GM19452 (cell line): ENCODE results near the gene ADA.

Source experiments
- ATAC-seq: cut with Tn5 transposase; IDR thresholded peaks from one replicate; pipeline ENCODE4 v1.9.1; 2021; ENCODE audit not compliant: unreplicated experiment

The ADA gene

GRCh38 chr20:44646023-44646640, 5.4 kb downstream of the ADA start:
- no peak for ATAC-seq

DNA sequence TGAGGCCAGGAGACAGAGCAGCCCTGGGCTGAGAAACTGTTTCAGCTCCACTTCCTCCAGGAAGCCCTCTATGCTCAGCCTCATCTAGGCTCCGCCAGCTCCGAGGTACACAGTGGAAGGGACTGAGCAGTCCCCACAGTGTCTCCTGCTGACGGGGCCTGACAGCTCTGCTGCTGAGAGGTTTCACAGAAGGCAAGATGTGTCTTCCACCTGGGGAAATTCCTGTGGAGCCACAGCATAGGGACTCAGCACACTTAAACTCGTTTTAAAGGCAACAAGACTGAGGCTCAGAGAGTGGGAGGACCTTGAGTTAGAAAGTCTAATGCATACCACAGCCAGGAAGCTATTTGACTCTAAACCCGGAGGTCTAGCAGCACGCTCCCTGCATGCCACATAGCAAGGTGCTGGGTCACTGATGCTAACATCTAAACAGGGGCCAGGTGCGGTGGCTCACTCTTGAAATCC, 6.8 kb downstream of the ADA start:
- ATAC-seq, result no peak

DNA sequence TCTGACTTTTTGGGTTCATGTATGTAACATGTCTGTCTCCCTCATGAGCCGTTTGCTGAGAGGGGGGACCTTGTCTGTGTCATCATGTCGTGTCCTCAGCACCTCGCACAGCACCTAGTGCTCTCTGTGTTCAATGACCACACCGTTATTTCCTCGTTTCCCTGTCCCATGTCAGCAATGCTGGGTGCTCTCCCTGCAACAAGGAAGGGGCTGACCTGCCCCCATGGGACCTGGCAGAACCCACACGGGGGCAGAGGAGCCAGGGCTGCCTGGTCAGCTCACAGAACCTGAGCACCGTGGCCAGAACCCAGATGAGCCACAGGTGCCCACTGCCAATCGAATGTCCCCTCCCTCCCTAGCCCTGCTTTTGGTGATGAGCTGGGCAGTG, 7.3 kb downstream of the ADA start:
- no peak for ATAC-seq

GRCh38 chr20:44643596-44644229, 7.8 kb downstream of the ADA start:
- no peak for ATAC-seq

GRCh38 chr20:44643154-44643519, 8.4 kb downstream of the ADA start:
- ATAC-seq, result no peak

DNA sequence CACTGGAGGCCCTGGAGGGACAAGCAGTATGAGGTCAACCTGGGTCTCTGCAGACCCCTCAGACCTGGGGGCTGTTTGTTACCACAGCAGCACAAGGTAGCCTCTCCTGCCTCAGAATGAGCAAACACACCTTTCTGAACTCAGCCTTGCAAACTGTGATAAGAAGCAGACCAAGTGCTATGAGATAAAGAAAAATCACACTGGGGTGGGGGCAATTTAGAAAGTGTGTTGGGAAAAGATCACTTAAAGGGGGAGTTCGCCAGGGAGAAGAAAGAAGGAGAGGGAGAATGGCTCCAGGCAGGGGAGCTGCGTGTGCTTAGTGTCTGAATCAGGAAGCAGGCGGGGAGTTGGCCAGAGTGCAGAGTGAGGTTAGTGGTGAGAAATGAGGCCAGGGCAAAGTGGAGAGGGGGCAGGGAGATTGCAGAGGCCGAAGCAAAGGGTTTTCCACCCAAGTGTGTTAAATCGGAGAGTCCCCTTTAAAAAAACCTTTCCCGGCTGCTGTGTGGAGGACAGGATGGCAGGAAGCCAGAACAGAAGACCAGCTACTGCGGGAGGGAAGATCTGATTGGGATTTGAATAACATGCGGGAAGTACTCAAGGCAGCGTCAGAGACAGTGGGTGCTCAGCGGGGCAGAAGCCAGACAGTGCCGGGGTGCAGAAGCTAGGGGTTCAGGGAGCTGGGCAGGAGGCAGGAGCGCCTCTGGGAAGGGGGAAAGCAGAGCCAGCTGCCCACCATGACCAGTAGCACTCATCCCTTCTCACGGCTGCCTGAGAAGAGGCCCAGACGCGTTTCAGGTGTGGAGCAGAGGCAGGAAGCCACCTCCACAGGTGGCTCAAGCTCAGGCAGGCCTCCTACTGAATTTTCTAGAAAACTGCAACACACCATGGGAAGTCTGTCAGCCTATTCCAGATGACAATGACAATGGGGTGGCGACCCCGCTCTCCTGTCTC, 9.0 kb downstream of the ADA start:
- ATAC-seq, result peak; percentile 35

DNA sequence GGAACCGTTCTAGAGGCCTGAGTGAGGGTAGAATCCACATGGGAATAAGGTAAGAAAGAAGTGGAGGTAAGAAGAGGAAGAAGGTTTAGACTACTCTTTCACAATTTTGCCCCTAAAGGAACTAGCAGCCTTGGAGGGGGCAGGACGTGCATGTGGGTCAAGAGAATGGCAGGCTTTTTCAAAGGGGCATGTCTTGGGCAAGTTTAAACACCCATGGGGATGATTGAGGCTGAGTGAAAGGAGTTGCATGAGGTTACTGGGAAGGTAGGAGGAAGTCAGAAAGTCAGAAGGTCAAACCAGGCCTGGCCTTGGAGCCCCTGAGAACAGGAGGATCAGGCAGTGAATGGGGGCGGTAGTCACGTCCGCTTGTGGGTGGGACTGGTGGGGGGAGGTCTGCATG, 10.2 kb downstream of the ADA start:
- ATAC-seq, result no peak

DNA sequence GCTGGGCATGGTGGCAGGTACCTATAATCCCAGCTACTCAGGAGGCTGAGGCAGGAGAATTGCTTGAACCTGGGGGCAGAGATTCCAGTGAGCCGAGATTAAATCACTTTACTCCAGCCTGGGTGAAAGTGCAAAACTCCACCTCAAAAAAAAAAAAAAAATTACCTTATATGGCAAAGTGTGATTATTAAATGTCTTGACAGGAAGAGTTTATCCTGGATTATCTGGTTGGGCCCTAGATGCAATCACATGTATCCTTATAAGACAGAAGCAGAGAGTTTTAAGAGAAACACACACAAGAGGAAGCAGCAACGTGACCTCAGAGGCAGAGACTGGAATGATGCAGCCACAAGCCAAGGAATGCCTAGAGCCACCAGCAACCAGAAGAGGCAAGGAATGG, 11.0 kb downstream of the ADA start:
- no peak for ATAC-seq

DNA sequence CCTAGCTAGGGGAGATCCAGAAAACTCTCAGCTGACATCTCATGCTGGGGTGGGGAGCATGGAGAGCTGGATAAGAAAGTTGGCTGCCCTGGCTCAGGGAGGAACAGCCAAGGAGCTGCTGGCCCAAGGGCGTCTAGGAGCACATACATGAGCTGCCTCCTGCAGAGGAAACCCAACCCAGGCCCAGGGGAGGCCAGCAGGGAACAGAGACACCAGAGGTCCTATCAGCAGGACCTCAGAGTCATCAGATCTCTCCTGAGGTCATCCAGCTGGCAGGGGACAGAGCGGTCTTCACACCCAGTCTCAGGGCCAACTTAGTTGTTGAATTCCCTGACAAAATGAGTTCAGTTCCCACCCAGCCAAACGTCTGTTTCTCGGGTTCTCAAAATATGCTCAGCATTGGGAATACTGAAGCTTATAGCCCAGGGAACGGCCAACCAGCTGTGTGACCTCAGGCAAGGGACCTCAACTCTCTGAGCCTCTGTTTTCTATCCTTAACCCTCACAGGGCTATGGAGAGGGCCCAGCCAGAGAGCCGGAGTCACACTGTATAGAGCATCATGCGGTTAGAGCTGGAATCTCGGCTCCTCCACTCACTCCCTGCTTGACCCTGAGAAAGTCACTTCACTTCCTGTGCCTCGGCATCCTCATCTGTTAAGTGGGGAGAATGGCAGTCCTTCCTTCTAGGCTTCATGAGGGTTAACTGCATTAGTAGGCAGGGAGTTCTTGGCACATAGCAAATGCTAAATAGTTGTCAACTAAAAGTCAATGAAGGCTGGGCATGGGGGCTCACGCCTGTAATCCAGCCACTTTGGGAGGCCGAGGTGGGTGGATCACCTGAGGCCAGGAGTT, 13.8 kb downstream of the ADA start:
- no peak for ATAC-seq

DNA sequence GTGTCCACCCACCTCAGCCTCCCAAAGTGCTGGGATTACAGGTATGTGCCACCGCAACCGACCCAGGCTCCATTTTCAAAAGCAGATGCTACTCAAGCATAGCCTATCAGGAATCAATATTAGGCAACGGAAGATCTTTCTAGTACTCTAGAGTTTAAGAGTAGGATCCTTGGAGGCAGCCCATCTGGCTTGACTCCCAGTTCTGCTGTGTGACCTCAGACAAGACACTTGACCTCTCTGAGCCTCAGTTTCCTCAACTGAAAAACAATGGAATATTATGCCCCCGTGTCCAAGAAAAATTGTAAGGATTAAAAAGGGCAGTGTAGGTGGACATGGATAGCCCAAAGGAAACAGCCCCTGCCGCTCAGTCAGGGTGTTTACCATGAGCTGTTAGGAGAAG, 14.5 kb downstream of the ADA start:
- ATAC-seq, result no peak

DNA sequence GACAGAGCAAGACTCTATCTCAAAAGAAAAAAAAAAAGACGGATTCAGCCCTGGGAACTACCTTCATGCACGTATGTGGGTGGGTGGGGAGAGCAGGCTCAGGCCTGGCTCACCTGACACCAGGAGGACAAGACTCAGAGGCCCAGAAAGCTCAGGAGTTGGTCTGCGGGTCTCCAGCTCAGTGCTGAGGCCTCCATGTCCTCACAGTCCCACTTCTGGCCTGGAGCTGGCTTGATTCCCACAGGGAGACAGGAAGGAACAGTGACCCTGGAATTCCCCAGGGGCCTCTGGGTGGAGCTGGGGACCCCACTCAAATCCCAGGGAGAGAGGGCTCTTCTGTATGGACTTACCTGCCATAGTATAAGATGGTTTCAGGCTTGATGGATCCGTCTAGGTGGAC, 15.6 kb downstream of the ADA start:
- no peak for ATAC-seq

- no peak for ATAC-seq
Measured at GRCh38 chr20:44633872-44634600, 17.5 kb downstream of the ADA start.

GRCh38 chr20:44633187-44633810, 18.2 kb downstream of the ADA start:
- no peak for ATAC-seq

DNA sequence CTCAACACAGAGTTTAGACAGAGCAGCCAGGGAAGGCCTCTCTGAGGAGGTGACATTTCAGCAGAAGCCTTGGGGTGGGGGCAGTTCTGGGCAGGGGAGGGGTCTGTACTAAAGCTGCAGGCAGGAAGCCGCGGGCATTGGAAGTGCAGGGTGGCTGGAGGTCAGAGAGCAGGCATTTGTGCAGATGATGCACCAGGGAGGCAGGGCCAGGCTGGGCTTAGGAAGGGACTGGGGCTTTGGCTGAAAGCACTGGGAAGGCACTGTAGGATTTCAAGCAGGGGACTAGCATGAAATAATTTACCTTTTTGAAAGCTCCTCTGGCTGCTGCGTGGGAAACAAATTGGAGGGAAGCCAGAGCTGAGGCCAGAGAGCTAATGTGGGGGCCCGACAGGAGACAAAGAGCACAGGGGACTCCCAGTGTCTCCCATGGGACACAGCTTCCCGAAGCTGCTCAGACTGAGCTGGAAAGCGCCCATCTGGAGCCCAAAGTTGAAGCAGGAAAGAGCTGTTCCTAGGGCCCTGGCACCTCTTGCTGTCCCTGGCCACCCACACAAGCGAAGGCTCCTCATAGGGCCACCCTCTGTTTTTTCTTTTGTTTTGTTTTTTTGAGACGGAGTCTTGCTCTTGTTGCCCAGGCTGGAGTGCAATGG, 19.3 kb downstream of the ADA start:
- no peak for ATAC-seq

DNA sequence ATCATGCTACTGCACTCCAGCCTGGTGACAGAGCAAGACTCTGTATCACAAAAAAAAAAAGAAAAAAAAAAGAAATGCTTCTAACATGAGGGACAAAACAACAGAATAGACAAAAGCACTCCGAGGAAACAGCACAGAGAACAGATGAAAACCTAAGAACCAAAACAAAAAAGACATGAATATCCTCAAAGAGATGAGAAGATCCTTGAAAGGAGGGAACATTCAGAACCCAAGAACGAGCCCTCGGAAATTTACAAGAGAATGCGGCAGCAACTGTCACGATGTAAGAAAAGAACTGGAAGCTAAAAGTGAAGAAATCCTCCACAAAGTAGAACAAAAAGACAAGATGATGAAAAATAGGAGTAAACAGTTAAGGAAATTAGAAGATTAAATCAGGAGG, 21.2 kb downstream of the ADA start:
- no peak for ATAC-seq

DNA sequence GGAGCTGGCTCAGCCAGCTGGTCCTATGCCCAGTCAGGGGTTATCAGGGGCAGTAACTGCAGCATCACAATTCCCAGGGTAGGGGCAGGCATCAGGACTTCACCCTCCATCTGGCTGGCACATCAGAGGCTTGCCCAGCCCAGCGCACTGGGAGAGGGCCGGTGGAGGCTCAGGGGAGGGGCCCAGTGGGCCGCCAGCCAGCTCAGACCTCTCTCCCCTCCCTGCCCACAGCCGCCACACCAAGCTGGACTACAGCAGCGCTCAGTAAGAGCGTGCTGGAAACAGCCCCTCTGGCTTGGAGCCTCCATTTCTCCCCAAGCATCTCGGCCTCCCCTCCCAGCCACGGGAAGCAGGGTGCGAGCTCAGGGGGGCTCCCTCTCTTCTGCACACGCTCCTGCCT, 22.0 kb downstream of the ADA start:
- ATAC-seq, result no peak

GRCh38 chr20:44629017-44629385, 22.5 kb downstream of the ADA start:
- no peak for ATAC-seq

DNA sequence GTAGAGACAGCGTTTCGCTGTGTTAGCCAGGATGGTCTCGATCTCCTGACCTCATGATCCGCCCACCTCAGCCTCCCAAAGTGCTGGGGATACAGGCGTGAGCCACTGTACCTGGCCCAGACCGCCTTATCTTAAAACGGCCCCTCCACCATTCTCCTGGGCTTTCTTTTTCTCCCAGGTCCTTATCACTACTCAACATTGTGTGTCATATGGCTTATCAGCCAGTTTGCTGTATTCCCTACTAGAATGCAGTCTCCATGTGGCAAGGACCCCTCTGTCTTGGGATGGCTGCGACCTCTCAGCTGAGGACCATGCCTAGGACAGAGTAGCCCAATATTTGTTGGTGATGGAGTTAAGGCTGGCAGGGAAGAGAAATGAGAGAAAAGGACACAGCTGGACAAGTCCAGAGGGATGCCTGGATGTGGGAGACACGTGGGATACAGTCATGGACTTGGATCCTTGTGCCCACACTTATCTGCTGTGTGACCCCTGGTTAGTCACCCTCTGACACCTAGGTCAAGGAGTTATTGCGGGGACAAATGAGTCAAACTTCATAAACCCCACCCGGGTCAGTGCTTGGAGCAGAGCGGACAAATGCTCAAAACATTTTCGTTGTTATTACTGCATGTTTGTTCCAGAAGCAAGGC, 24.0 kb downstream of the ADA start:
- no peak for ATAC-seq

DNA sequence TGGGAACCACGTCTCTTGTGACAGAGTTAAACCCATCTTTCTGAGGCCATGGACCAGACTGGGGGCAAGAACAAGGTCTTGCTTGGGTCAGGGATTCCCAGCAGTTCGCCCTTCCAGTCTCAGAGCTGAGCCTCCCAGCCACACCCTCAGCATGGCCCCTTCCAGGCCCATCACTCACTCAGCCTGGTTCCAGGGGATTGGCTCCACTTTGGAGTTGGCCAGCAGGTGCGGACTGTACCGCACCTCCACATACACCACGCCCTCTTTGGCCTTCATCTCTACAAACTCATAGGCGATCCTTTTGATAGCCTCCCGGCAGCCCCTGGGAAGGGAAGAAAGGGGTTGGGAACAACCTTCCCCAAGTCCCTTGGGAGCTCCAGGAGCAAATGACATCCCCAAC, 25.2 kb downstream of the ADA start:
- ATAC-seq, result no peak
